ENCODE measurements around the gene TUBD1.

DNA sequence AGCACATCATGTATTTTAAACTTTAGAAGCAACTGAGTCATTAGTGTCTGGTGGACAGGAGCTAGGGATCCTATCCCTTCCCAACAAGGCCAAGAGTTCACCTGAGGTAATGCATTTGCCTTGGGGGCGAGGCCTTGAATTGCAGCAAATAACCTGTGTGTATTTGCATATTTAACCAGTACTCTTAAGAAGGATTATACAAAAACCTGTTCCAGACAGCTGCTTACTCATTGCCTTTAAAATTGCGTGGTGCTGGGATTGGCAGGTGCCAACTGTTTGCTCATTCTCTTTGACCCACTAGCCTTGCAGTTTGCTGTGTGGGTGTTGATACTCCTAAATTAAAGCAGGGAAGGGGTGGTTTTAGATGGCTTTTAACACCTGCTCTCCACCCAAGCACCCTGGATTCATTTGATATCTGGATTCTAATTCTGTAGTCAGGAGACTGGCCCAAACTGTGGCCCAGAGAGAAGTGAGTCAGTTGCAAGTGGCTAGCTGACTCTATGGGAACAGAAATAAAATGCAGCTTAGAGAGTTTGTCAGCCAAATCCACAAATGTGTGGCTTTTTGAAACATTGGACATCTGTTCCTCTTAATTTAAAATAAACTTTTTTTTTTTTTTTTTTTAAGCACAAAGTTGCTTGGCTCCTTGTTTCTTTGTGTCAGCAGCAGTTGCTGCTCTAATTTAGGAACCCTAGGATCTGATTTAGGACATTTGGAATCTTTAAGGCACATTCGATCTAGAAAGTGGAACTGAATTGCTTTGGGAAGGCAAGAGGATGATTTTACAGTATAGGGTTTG is 46.9 kb downstream of the TUBD1 start:
- TF ChIP-seq CTCF (IDR thresholded peaks at IDR 0.05) (no peak), POLR2A (IDR thresholded peaks at IDR 0.05) (no peak)
